22Rv1 (cell line): ENCODE data around the gene PPP1R9B.

Experiments used
- H3K27ac ChIP-seq: fragments of 450-650 bp; 2 replicates; pipeline ENCODE4 v1.5.1; 2017
- CTCF ChIP-seq: fragments of 450-650 bp; IDR thresholded peaks from 2 replicates; pipeline ENCODE4 v1.5.1; 2017; ENCODE audit warnings: mild to moderate bottlenecking
- ZFX ChIP-seq: fragments of 450-650 bp; IDR thresholded peaks from 2 replicates; pipeline ENCODE4 v1.6.1; 2017; ENCODE audit warnings: antibody characterized with exemption, borderline replicate concordance

Gene PPP1R9B

GRCh38 chr17:50148226-50149090 lies 2.0 kb downstream of the PPP1R9B start:
- no peak overlapping the region for H3K27ac ChIP-seq
- TF ChIP-seq ZFX: no peak
- no peak for TF ChIP-seq CTCF

GRCh38 chr17:50147841-50148225 lies 2.6 kb downstream of the PPP1R9B start:
- no peak overlapping the region for H3K27ac ChIP-seq
- no peak for TF ChIP-seq ZFX
- no peak for TF ChIP-seq CTCF

GRCh38 chr17:50146927-50147665 lies 3.4 kb downstream of the PPP1R9B start:
- H3K27ac ChIP-seq: no peak overlapping the region
- TF ChIP-seq ZFX (no peak), CTCF (no peak)

- no peak overlapping the region for H3K27ac ChIP-seq
- TF ChIP-seq ZFX (no peak), CTCF (no peak)
These were observed 4.1 kb downstream of the PPP1R9B start for GRCh38 chr17:50146230-50146926.

GRCh38 chr17:50145532-50146229 lies 4.8 kb downstream of the PPP1R9B start:
- H3K27ac ChIP-seq: no peak overlapping the region
- TF ChIP-seq ZFX: no peak
- TF ChIP-seq CTCF: no peak

- H3K27ac ChIP-seq: no peak overlapping the region
- TF ChIP-seq CTCF: no peak
- no peak for TF ChIP-seq ZFX
These were observed 5.5 kb downstream of the PPP1R9B start for GRCh38 chr17:50144845-50145531.
